Neural progenitor cell (in vitro differentiated cells): Measurements from ENCODE around the gene UBAP2.

Source experiments
- EZH2 ChIP-seq: fragments of 200-600 bp; sonication (generic); IDR thresholded peaks from 2 replicates; pipeline ENCODE4 v1.6.1; 2017; ENCODE audit warnings: antibody characterized with exemption, mild to moderate bottlenecking, moderate library complexity
- TF ChIP-seq, protein P1 (sequence below): fragments of 200-600 bp; sonication (generic); IDR thresholded peaks from 2 replicates; pipeline ENCODE4 v1.5.1; 2017; ENCODE audit warnings: antibody characterized with exemption, mild to moderate bottlenecking

DNA sequence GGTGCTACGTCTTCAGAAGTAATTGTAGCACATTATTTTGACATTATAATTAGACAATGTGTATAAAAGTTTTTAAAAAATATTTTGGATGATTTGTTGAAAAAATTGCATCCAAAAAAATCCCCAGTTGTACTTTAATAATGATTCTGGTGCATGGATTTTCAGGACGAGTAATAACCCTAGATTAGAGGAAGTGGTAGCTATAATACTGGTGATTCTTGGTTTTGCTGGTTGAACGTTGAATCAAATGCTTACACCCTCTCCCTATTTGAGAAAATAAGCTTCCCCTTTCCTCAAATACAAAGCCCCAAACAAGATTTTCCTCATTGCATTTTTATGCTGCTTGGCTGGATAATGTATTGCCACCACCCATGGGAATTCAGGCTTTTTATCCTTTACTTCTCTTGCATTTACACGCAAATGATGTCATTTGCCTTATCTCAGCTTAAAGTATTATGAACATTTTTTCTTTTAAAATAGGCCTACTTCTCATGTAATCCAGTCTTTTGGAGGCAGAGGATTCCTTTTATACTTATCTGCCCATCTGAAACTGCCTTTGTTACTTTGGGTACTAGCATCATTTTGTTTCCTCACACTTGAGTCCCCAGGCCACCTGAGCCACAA, 145.4 kb downstream of the UBAP2 start:
- TF ChIP-seq, protein P1, sequence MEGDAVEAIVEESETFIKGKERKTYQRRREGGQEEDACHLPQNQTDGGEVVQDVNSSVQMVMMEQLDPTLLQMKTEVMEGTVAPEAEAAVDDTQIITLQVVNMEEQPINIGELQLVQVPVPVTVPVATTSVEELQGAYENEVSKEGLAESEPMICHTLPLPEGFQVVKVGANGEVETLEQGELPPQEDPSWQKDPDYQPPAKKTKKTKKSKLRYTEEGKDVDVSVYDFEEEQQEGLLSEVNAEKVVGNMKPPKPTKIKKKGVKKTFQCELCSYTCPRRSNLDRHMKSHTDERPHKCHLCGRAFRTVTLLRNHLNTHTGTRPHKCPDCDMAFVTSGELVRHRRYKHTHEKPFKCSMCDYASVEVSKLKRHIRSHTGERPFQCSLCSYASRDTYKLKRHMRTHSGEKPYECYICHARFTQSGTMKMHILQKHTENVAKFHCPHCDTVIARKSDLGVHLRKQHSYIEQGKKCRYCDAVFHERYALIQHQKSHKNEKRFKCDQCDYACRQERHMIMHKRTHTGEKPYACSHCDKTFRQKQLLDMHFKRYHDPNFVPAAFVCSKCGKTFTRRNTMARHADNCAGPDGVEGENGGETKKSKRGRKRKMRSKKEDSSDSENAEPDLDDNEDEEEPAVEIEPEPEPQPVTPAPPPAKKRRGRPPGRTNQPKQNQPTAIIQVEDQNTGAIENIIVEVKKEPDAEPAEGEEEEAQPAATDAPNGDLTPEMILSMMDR = no peak
- no peak for TF ChIP-seq EZH2
